DMS53 treated with DMSO at 0.1 percent for 48 hours (cell line): ENCODE measurements around the gene PSMC5.
"Not testable (repeated sequence)": the region's sequence is repeated elsewhere in the genome, so short reads cannot be mapped to it uniquely, and the experiment has no call there.

ENCODE experiments used
- DNase-seq: peaks from one replicate; lab custom pipeline; 2025; ENCODE audit not compliant: unreplicated experiment; lab: John Stamatoyannopoulos, UW

Gene PSMC5

DNA sequence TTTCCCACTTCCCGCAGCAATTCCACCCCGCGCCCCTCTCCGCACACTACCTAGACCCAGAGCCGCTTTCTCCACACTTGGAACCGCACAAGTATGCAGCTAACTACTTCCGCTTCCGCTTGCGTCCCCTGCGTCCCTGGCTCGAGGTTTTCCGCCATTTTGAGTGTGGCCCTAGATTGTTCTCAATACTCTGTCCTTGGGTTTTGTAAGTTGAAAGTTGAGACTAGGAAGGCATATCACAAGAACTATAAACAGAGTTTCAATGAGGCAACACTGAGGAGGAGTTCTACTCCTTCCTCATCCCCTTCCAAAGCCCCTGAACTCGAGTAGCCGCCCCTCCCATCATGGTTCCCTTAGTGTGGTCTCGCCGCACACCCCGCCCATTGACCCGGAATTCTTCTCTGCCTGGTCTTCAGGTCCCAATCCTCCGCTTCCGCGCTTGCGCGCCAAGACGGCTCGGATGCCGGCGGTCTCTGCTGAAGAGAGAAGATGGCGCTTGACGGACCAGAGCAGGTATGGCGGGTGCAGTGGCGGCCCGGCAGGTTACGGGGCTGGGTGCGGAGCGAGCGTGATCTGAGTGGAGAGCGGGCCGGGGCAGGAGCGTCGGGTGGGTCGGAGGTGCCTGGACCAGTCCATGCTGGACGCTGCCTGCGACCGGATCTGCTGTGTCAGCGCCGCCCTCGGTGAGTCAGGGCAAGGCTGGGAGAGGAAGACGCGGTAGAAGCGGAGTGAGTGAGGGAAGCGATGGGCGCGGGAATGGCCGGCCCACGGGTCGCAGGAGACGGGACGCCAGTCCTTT lies at the start of gene PSMC5, which contains the start of gene FTSJ3:
PSMC5 (plus strand) TSS at position 430 of the 799 bp plus-strand sequence; CDS start at position 490, 60 bp downstream.
FTSJ3 (minus strand) TSS at position 662 of the 799 bp plus-strand sequence. CDS start 761 bp downstream, outside the sequence.
- peak; percentile 81 for DNase-seq

DNA sequence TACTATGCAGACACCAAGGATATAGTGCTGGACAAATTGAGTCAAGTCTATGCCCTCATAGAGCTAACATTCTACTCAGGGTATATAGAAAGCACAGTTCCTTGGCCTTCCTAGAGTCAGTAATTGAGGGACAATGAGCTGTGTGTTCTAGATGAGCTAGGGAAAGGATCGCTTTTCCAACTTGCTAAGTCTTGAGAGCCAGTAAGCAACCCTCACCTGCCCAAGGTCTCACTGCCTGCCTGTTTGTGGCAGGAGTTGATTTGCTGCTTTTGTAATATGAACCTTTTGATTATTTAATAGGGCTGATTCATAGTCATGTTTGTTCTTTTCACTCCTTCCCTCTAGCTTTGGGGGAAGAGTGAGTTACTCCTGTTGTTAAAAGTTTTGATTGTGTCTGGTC lies 46.7 kb upstream of the PSMC5 start:
- no peak for DNase-seq

DNA sequence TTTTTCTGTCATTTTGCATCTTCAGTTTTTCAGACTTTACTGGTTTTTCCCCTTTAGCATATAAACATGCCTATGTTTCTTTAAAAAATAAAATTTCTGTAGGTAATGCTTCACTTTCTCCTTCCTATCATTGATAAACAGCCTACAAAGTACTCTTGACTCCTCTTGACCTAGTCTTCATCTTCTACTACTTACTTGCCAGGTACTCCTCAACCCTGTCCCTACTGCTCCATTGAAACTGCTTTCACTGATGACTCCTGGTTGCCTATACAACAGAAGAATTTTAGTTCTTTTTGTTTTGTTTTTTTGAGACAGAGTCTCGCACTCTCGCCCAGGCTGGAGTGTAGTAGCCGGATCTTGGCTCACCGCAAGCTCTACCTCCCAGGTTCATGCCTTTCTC lies 46.3 kb upstream of the PSMC5 start:
- no peak for DNase-seq

DNA sequence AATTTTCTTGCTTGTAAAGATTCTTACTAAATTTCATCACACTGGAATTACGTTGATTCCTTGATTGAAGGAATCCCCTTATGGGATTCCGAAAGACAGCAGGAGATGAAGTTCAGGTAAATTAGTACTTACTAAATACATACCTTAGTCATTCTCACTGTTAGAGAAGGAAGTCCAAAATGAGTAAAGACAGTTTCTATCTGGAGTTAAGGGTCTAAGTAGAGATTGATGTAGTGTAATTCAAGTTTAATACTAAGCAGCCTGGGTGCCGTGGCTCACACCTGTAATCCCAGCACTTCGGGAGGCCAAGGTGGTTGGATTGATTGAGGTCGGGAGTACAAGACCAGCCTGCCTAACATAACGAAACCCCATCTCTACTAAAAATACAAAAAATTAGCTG lies 43.7 kb upstream of the PSMC5 start:
- DNase-seq = no peak

DNA sequence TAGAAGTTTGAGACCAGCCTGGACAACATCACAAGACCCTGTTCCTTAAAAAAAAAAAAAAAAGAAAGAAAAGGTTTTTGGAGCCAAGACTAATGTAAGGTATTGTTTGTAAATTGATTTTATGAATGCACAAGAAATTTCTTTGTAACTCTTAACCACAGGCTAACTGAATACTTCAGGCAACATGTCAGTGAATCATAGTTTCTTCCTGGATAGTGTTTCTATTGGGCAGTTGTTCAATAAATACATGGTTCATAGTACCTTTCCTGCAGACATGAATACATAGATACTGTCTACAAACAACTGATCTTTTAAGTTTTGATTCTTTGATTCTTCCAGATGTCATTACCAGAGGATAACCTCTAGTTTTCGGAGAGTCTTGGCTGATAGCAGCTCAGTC lies 41.7 kb upstream of the PSMC5 start:
- DNase-seq = no peak

DNA sequence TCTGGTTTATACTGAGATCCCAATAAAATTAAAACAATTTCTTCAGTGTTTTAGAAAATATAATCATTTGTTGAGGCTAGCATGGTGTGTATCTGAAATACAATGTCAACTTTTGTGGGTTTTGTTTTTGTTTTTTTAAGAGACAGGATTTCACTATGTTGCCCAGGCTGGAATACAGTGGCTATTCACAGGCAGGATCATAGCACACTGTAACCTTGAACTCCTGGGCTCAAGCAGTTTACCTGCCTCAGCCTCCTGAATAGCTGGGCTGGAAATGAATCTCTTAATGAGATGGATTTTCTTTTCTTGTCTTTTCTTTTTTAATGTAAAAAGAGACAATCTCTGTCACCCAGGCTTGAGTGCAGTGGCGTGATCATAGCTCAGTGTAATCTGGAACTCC lies 41.1 kb upstream of the PSMC5 start:
- DNase-seq = no peak

DNA sequence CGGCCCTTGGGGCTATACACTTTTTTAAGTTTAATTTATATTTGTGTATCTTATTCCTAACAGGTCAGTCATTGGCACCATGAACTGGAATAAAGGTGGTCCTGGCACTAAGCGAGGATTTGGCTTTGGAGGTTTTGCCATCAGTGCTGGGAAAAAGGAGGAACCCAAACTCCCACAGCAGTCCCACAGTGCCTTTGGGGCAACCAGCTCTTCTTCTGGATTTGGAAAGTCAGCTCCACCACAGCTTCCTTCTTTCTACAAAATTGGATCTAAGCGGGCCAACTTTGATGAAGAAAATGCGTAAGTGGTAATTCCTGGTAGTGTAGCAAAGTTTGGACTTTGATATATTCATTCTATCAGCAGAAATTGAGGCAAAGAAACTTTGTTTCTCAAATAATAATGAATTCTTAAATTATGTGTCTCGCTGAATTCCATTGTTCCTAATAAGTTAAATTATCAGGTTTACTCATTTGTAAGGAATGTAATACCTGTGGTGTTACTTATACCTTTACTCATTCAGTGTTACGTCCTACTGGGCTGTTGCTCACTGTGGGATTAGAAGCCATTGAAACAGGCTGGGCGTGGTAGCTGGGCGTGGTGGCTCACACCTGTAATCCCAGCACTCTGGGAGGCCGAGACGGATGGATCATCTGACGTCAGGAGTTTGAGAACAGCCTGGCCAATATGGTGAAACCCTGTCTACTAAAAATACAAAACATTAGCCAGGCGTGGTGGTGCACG lies 40.1 kb upstream of the PSMC5 start:
- no peak for DNase-seq

DNA sequence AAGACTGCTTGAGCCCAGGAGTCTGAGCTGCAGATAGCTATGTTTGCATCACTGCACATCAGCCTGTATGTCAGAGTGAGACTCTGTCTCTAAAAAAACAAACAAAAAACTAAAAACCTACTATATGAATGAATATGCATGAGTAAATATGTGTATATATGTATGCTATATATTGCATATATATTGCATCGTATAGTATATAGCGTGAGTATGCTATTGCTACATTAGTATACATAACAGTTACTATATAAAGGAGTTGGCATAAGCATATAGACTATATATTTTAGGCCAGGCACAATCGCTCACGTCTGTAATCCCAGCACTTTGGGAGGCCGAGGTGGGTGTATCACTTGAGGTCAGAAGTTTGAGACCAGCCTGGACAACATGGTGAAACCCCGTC lies 37.2 kb upstream of the PSMC5 start:
- no peak for DNase-seq

DNA sequence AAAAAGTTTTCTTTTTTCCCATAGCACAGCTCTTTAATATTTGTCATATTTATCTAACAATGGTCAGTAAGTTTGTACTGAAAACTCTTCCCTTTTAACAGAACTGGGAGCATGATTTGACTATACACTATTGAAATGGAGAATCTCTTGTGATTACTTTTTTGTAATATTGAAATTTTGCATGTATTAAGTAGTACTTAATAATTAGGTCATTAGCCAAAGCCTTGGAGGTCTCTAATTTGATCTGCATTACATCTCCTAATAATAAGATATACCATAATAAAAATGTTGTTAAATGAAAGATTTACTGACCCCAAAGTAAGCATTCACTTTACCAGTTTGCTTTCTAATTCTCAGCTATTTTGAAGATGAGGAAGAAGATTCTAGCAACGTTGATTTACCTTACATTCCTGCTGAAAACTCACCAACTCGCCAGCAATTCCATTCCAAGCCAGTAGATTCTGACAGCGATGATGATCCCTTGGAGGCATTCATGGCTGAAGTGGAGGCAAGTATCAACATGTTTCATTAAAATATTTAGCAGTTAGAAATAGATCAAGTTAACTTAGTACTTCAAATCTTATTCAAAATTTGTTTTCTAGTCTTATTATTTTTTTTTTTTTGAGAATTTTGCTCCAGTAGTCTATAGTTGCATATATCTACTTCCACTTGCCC lies 35.0 kb upstream of the PSMC5 start:
- no peak for DNase-seq

DNA sequence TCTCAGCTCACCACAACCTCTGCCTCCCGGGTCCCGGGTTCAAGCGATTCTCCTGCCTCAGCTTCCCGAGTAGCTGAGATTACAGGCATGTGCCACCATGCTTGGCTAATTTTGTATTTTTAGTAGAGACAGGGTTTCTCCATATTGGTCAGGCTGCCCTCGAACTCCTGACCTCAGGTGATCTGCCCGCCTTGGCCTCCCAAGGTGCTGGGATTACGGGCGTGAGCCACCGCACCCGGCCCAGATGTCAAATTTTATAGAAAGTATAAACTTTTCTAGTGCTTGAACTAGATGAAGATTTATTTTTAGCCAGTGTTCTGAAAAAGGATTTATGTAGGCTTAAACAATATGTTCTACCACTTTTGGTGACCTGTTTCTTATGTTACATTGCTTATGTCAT lies 30.9 kb upstream of the PSMC5 start:
- DNase-seq = not testable (repeated sequence)

DNA sequence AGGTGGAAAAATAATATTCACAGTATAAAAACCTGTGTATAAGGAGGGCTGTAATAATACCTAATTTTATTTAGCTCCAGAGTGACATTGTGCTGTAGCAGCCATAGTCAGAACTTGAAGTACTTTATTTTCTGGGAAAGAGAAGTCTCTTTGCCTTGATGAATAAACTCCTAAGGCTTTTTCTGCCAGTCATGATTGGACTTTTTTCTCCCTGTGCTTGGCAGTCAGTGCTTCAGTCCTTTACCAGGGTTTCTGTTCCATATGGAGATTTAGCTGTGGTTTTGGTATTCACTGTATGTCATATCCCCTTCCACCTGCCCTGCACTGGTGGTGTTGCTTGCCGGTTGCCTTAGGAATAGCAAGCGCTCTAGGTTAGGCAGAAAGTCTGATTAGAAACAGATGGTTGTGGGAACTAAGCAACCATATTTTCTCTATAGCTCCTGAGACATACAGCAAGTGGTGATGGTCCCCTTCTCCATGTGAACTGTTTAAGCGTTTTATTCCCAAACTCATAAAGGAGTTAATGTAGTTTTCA lies 28.6 kb upstream of the PSMC5 start:
- no peak for DNase-seq

DNA sequence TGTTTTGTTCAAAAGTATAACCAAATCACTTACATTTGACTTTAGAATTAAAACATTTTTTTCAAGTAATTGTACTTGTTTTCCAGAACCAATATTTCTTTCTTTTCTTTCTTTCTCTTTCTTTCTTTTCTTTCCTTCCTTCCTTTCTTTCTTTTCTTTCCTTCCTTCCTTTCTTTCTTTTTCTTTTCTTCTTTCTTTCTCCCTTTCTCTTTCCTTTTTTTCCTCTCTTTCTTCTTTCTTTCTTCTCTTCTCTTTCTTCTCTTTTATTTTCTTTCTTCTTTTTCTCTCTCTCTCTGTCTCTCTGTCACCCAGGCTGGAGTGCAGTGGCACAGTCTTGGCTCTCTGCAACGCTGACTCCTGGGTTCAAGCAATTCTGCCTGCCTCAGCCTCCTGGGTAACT lies 26.4 kb upstream of the PSMC5 start:
- DNase-seq = no peak

DNA sequence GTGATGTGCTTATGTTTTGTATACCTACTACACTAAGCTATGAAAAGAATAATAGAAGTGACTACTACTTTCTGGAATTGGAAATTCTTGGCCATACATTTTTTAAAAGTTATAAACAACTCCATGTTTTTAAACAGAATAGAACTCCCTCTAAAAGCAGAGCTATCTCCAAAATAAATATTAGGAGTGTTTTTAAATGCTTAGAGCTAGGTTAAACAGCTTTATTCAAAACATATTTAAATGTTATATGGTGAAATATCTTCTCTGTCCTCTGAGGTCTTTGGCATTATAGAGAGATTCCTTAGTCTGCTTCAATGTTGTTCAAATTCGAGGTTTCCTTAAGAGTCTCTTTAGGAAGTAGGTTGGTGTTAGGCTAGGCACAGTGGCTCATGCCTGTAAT lies 22.9 kb upstream of the PSMC5 start:
- DNase-seq = no peak

DNA sequence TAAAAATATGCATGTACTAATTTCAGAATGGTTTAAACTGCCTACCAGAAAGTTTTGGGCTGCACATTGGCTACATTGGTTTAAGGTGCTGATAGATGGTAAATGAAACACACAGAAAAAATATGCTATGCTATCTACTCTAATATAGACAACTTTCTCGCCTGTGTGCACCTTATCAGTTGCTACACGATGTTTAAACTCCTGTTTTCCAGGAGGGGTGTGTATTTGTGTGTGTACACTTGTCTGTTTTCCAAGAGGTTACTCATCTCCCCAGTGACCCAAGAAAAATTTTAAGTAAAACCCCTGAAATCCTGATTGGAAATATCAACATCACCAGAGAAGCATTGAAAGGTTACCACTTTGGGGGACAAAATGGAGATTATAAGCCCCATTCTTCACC lies 21.6 kb upstream of the PSMC5 start:
- no peak for DNase-seq

DNA sequence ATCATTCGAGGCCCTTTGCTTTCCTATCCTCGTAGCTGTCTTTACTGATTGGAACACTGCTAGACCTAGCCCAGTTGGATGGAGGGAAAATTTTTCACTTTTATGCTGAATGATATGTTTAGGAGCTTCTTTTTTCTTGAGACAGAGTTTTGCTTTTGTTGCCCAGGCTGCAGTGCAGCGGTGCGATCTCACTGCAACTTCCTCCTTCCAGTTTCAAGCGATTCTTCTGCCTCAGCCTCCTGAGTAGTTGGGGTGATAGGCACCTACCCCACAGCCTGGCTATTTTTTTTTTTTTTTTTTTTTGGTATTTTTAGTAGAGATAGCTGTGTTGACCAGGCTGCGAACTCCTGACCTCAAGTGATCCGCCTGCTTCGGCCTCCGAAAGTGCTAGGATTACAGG lies 17.3 kb upstream of the PSMC5 start:
- DNase-seq = no peak

DNA sequence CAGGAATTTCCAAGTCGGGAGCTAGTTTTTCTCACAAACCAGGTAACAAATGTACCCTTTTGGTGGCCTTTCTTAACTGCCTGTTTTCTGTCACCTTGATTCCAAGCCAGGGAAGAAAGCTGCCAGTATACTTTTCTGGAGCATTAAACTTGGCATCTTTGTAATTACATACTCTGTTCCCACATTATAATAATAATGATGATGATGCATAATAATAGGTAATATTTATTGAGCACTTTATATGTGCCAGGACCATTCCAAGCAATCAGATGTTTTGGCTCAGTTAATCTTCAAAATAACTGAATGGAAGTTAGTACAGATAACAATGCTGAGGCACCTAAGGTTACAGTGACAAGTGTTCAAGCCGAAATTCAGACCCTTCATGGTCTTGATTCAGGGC lies 11.1 kb upstream of the PSMC5 start:
- DNase-seq = no peak

DNA sequence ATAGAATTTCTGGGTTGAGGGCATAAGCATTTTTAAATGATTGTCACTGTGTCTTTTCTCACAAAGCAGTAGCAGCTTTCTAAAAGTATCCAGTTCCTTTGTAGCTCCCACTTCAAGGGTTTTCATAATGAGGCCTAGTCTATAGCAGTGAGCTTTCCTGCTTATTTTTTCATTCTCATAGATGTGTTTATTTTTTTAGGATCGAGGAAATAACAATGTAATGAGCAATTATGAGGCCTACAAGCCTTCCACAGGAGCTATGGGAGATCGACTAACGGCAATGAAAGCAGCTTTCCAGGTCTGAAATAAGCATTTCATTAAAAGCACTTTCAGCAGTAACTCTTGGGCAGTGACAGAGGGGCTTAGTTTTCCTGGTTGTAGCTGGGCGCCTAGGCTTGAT lies 10.6 kb upstream of the PSMC5 start:
- DNase-seq = no peak

DNA sequence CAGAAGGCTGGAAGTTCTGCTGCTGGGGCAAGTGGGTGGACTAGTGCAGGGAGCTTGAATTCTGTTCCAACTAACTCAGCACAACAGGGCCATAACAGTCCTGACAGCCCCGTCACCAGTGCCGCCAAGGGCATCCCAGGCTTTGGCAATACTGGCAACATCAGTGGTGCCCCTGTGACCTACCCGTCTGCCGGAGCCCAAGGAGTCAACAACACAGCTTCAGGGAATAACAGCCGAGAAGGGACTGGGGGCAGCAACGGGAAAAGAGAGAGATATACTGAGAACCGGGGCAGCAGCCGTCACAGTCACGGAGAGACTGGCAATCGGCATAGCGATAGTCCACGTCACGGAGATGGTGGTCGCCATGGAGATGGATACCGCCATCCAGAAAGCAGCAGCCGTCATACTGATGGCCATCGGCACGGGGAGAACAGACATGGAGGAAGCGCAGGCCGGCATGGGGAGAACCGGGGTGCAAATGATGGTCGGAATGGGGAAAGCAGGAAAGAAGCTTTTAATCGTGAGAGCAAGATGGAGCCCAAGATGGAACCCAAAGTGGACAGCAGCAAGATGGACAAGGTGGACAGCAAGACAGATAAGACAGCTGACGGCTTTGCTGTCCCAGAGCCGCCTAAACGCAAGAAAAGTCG lies 9.4 kb upstream of the PSMC5 start:
- no peak for DNase-seq

DNA sequence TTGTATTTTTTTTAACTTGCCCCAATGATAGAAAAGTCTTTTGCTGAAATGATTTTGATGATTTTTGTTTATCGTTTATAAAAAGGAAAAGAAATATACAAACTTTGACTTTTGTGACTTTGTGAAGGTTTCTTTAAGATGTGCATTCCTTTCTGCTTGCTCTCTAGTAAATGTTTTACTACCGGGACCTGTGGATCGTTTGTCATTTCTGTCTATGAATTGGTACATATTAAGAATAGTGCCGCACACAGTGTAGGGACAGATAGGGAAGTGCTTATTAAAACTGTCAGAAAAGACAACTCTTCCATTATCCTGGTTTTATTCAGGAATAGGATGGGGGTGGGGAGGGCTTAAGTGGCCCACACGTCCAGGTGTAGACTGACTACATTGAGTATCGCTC lies 8.1 kb upstream of the PSMC5 start:
- DNase-seq = no peak

DNA sequence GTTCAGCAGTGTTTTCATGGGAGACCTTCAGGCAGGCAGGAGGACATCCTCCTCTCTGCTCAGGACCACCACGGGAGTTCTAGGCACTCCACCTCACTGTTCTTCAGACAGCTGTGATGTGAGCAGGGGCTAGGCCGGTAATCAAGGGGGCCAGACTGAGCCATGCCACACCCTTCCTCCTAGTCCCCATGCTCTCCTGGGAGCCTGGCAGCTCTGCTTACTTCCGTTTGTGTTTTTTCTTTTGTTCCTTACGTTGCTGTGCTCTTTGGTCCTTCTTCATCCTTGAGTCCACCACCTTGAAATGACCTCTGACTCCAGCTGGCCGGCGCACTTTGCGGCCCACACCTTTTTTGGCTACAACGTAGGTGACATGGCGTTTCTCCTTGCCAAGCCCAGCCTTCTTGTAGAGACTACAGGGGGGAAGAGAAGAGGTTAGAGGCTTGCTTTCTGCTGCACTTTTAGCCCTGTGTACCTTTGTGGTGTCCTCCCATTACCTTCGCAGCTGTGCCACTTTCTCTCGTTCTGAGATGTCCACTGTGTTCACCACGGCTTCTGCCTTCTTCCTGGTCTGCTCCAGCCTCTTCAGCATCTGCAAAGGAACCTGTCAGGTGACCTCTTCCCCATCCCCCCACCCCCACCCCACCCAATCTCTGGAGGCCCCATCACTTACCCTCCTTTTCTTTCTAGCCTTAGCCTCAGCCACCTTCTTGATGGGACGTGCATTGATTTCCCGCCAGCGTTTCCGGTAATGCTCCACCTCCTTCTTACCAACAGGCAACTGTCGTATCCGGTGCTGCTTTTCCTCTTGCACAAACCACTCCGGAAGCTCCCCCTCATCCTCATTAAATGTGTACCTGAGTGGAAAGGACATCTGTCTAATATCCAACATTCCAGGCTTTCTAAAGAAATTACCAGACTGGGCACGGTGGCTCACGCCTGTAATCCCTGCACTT lies 7.4 kb upstream of the PSMC5 start:
- DNase-seq = no peak
